RWPE2 (cell line): Measurements from ENCODE around the gene DTYMK.

ENCODE experiments used
- ATAC-seq: fragments of 200-7000 bp; cut with Tn5 transposase; 3 replicates; pipeline ENCODE4 v1.9.1; 2021; ENCODE audit warnings: low read depth
- DNase-seq: peaks from one replicate; pipeline ENCODE4 v3.0.0-alpha.2; 2020; ENCODE audit warnings: low spot score
- H3K27ac ChIP-seq: fragments of 450-650 bp; 2 replicates; pipeline ENCODE4 v1.5.1; 2017; ENCODE audit warnings: mild to moderate bottlenecking; ENCODE audit not compliant: poor library complexity, severe bottlenecking
- H3K27me3 ChIP-seq: fragments of 250-450 bp; sonication (Bioruptor Pico); 2 replicates; pipeline ENCODE4 v1.5.1; 2021; ENCODE audit warnings: mild to moderate bottlenecking, moderate library complexity; ENCODE audit not compliant: insufficient read depth, poor library complexity, severe bottlenecking
- H3K36me3 ChIP-seq: fragments of 250-450 bp; sonication (Bioruptor Pico); 2 replicates; pipeline ENCODE4 v1.5.1; 2020; ENCODE audit warnings: low read depth, mild to moderate bottlenecking, moderate library complexity
- H3K4me1 ChIP-seq: fragments of 250-450 bp; sonication (Bioruptor Pico); 2 replicates; pipeline ENCODE4 v1.5.1; 2021; ENCODE audit warnings: mild to moderate bottlenecking, moderate library complexity; ENCODE audit not compliant: insufficient read depth, poor library complexity, severe bottlenecking
- H3K4me3 ChIP-seq: fragments of 250-450 bp; sonication (Bioruptor Pico); 2 replicates; pipeline ENCODE4 v1.5.1; 2021; ENCODE audit warnings: mild to moderate bottlenecking, moderate library complexity; ENCODE audit not compliant: severe bottlenecking
- H3K9me3 ChIP-seq: fragments of 250-450 bp; sonication (Bioruptor Pico); 2 replicates; pipeline ENCODE4 v1.5.1; 2021; ENCODE audit warnings: mild to moderate bottlenecking, moderate library complexity; ENCODE audit not compliant: severe bottlenecking
- TF ChIP-seq, protein P1 (sequence below): fragments of 450-650 bp; IDR thresholded peaks from one replicate; pipeline ENCODE4 v1.5.1; 2017; ENCODE audit warnings: mild to moderate bottlenecking, moderate library complexity; ENCODE audit not compliant: poor library complexity, severe bottlenecking

Gene DTYMK

DNA sequence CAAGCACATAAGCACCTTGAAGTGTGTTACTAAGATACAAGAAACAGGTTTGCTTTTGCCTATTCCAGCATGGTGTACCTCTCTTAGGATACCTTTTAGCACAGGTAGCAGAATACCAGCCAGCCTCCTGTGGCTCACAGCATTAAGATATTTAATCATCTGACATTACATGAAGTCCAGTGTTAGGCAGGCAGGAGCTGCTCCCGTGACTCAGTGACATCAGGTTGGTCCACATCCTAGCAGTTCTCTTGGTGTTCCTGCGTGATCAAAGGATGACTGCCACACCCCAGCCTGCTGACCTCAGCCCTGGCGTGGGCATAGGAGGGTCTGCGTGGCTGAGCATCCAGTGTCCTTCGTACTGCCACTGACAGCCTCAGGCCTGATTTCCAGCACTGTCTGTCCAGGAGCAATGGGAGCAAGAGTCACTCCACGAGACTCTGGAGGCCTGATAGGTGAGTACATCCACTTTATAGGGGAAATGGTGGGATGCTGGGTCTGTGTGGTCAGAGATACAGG, 3.6 kb upstream of the DTYMK start:
- peaks cover 49% of the 10 kb centered on the region for H3K36me3 ChIP-seq
- ATAC-seq (no peak), DNase-seq (no peak)
- H3K4me1 ChIP-seq = peaks cover 14% of the 10 kb centered on the region
- H3K27ac ChIP-seq = no peak overlapping the region
- no peaks in the 10 kb centered on the region for H3K27me3 ChIP-seq
- no peaks in the 10 kb centered on the region for H3K9me3 ChIP-seq
- TF ChIP-seq, protein P1, sequence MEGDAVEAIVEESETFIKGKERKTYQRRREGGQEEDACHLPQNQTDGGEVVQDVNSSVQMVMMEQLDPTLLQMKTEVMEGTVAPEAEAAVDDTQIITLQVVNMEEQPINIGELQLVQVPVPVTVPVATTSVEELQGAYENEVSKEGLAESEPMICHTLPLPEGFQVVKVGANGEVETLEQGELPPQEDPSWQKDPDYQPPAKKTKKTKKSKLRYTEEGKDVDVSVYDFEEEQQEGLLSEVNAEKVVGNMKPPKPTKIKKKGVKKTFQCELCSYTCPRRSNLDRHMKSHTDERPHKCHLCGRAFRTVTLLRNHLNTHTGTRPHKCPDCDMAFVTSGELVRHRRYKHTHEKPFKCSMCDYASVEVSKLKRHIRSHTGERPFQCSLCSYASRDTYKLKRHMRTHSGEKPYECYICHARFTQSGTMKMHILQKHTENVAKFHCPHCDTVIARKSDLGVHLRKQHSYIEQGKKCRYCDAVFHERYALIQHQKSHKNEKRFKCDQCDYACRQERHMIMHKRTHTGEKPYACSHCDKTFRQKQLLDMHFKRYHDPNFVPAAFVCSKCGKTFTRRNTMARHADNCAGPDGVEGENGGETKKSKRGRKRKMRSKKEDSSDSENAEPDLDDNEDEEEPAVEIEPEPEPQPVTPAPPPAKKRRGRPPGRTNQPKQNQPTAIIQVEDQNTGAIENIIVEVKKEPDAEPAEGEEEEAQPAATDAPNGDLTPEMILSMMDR = no peak
- no peak overlapping the region for H3K4me3 ChIP-seq

DNA sequence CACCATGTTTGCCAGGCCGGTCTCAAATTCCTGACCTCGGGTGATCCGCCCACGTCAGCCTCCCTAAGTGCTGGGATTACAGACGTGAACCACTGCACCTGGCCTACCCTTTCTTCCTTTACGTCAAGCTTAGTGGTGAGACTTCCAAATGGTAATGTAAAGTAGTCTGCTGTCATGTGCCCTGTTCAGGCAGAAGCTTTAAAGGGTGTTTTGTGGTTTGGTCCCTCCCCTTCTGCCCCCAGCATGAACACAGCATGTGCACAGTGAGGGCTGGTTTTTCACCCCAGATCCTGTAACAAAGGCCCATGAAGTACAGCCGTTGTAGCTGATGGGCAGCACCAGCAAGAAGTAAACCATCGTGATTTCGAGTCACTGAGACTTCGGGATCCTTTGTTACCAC, 2.7 kb upstream of the DTYMK start:
- TF ChIP-seq, protein P1 = no peak
- peaks cover 14% of the 10 kb centered on the region for H3K4me1 ChIP-seq
- H3K4me3 ChIP-seq = no peak overlapping the region
- DNase-seq (no peak), ATAC-seq (no peak)
- H3K36me3 ChIP-seq = peaks cover 53% of the 10 kb centered on the region
- no peaks in the 10 kb centered on the region for H3K9me3 ChIP-seq
- H3K27me3 ChIP-seq = no peaks in the 10 kb centered on the region
- no peak overlapping the region for H3K27ac ChIP-seq

GRCh38 chr2:241686324-241686649, 328 bp downstream of the DTYMK start:
- Histone ChIP-seq H3K36me3 (peaks cover 59% of the 10 kb centered on the region), H3K27me3 (no peaks in the 10 kb centered on the region), H3K4me3 (peak overlapping the region; percentile 86), H3K9me3 (no peaks in the 10 kb centered on the region), H3K4me1 (peaks cover 6% of the 10 kb centered on the region), H3K27ac (peak overlapping the region; percentile 67)
- ATAC-seq (no peak; the same call in 2 of the 3 replicates), DNase-seq (no peak)
- TF ChIP-seq, protein P1 = no peak

- H3K4me1 ChIP-seq = peaks cover 4% of the 10 kb centered on the region
- H3K36me3 ChIP-seq = peaks cover 92% of the 10 kb centered on the region
- H3K27me3 ChIP-seq = no peaks in the 10 kb centered on the region
- no peaks in the 10 kb centered on the region for H3K9me3 ChIP-seq
- TF ChIP-seq, protein P1 = no peak
- no peak overlapping the region for H3K4me3 ChIP-seq
- DNase-seq = no peak
- H3K27ac ChIP-seq = no peak overlapping the region
- ATAC-seq = peak; percentile 65
These were observed 5.6 kb downstream of the DTYMK start for GRCh38 chr2:241680827-241681599.

- H3K4me1 ChIP-seq = peaks cover 4% of the 10 kb centered on the region
- no peak for ATAC-seq
- TF ChIP-seq, protein P1 = no peak
- DNase-seq = no peak
- peaks cover 85% of the 10 kb centered on the region for H3K36me3 ChIP-seq
- no peaks in the 10 kb centered on the region for H3K27me3 ChIP-seq
- H3K4me3 ChIP-seq = no peak overlapping the region
- no peak overlapping the region for H3K27ac ChIP-seq
- no peaks in the 10 kb centered on the region for H3K9me3 ChIP-seq
These were observed 6.6 kb downstream of the DTYMK start for GRCh38 chr2:241680044-241680443.
